Psoas muscle (tissue), 8 donors: ENCODE data around the gene SPC24. TPM values are rescaled to one million over a fixed set of nuclear protein-coding genes. Genes with fewer than 3 reads are reported as not detected.
A peak's percentile ranks its signal among the peaks of the same experiment; 100 is the strongest.

Source experiments
- ATAC-seq, 4 donors: fragments of 200-7000 bp; cut with Tn5 transposase; one replicate each; pipeline ENCODE4 v1.9.1; 2020; ENCODE audit warnings: moderate library complexity in 3 of 4, mild to moderate bottlenecking in 2 of 4
- DNase-seq, 2 donors: peaks; one replicate each; pipeline ENCODE4 v3.0.0-alpha.2; 2020
- H3K27ac ChIP-seq: fragments of 200-600 bp; one replicate; pipeline ENCODE4 v1.8.0; 2022
- H3K27me3 ChIP-seq, 3 donors: fragments of 200-600 bp in 1 of 3; one replicate each; pipeline versions ENCODE4 v1.6.1 to v1.8.0; 2013 to 2022; ENCODE audit warnings: low read length in 2 of 3, mild to moderate bottlenecking in 2 of 3, moderate library complexity in 1 of 3; ENCODE audit not compliant: insufficient read depth in 3 of 3
- H3K36me3 ChIP-seq, 2 donors: fragments of 200-600 bp in 1 of 2; one replicate each; pipeline versions ENCODE4 v1.6.1 to v1.8.0; 2013 to 2022; ENCODE audit warnings: low read depth in 1 of 2, mild to moderate bottlenecking in 1 of 2, moderate library complexity in 1 of 2; ENCODE audit not compliant: insufficient read depth in 1 of 2
- H3K4me1 ChIP-seq: fragments of 200-600 bp; one replicate; pipeline ENCODE4 v1.8.0; 2022
- H3K4me3 ChIP-seq: fragments of 200-600 bp; one replicate; pipeline ENCODE4 v1.8.0; 2022; ENCODE audit warnings: mild to moderate bottlenecking
- H3K9me3 ChIP-seq: fragments of 200-600 bp; one replicate; pipeline ENCODE4 v1.8.0; 2022
- CTCF ChIP-seq: fragments of 200-600 bp; IDR thresholded peaks from one replicate; pipeline ENCODE4 v1.8.0; 2022; ENCODE audit warnings: antibody characterized with exemption
- WGBS, 3 donors: extraction: QIAGEN DNeasy Blood & Tissue Kit; methylation state at CpG; one replicate each; pipeline versions ENCODE4 v1.1.6 to v1.1.7; 2013; 5-methylcytosine and 5-hydroxymethylcytosine counted together
- intact Hi-C, 2 donors: fragments of 100-400 bp; cut with DNase I; formaldehyde crosslinking; loops; one replicate each; pipeline versions ENCODE4 v1.11.0 to v1.14.2; 2022
- polyA plus RNA-seq, 3 donors: library from polyadenylated mRNA; stranded (reverse); fragments of 200-250 nt; gene quantifications; one replicate each; pipeline ENCODE4 v1.2.3, GENCODE V29; 2013
- total RNA-seq, 4 donors: library from RNA; stranded (reverse); fragmentation: NEBNext Ultra II Directional in 2 of 4; extraction: Animal tissue kit (Norgen Biotek cat#: 25700) in 2 of 4; gene quantifications; one replicate each; pipeline versions ENCODE4 v1.2.1 to v1.2.4, GENCODE V29; 2021 to 2023
- donor health status: healthy with polysubstance abuse.
- donor health status: DM: no; HTN: no; CAD: no; lungs with moderate emphysema.
- donor health status: Bipolar disorder and iron deficiency.
- donor health status: healthy.
- donor health status: DM: yes; HTN: yes; CAD: no.
- donor health status: DM: no; HTN: no; CAD: no.
- donor health status: DM: no; HTN: no; CAD: no.
- donor health status: DM: yes; HTN: yes; CAD: no.

SPC24 gene
- total and polyA plus RNA-seq, 7 donors = 0.14 to 1.7 (median 0.55) TPM

- intact Hi-C loops = no loop called here
- H3K4me3 ChIP-seq = no peak overlapping the region
- H3K9me3 ChIP-seq = no peaks in the 10 kb centered on the region
- H3K4me1 ChIP-seq = peaks cover 9% of the 10 kb centered on the region
- 28 to 46% (median 31%) methylated on average over 10 of the region's 10 CpGs for WGBS, 3 donors
- H3K36me3 ChIP-seq = no peaks in the 10 kb centered on the region
- no peak for TF ChIP-seq CTCF
- ATAC-seq = peak; percentile 44 to 61 (median 56)
- peak overlapping the region; percentile 66 for H3K27ac ChIP-seq
- DNase-seq = peak; percentile 48 to 73
- H3K27me3 ChIP-seq = peaks cover 0 to 35% (median 11%) of the 10 kb centered on the region in 3 donors
These were observed 59.3 kb downstream of the SPC24 start for GRCh38 chr19:11096210-11096841.

Other genes with a start within 250 kb of the SPC24 start
- gene YIPF2, start 227.1 kb downstream of the SPC24 start, total RNA-seq = 10 to 100 TPM; 12.1 to 18.0 (median 16.7) TPM
- gene YIPF2, start 227.1 kb downstream of the SPC24 start, polyA plus RNA-seq = 10 to 100 TPM; 13.7 to 18.5 (median 18.1) TPM
- gene TIMM29, start 227.0 kb downstream of the SPC24 start, total RNA-seq = 10 to 100 TPM; 12.9 to 24.2 (median 17.0) TPM
- 10 to 100 TPM; 17.1 to 29.0 (median 20.2) TPM for gene TIMM29, start 227.0 kb downstream of the SPC24 start, polyA plus RNA-seq
- gene SMARCA4, start 194.8 kb downstream of the SPC24 start, total RNA-seq = 10 to 100 TPM; 34.8 to 75.6 (median 50.5) TPM
- gene SMARCA4, start 194.8 kb downstream of the SPC24 start, polyA plus RNA-seq = 100 to 1,000 TPM in 1 of 3 donors, 10 to 100 TPM in 2; 36.7 to 124 (median 51.9) TPM
- gene LDLR, start 66.3 kb downstream of the SPC24 start, total RNA-seq = 10 to 100 TPM in 1 of 4 donors, 1 to 10 TPM in 3; 3.2 to 10.1 (median 6.0) TPM
- gene LDLR, start 66.3 kb downstream of the SPC24 start, polyA plus RNA-seq = 1 to 10 TPM; 1.7 to 5.4 (median 2.2) TPM
- gene KANK2, start 41.8 kb upstream of the SPC24 start, total RNA-seq = 100 to 1,000 TPM in 1 of 4 donors, 10 to 100 TPM in 3; 44.0 to 103 (median 68.0) TPM
- gene KANK2, start 41.8 kb upstream of the SPC24 start, polyA plus RNA-seq = 10 to 100 TPM; 23.7 to 29.9 (median 25.8) TPM
- gene ANGPTL8, start 83.8 kb upstream of the SPC24 start, total RNA-seq = under 1 TPM in 2 of 4 donors, not detected in 2; 0.48 to 0.49 TPM
- gene ANGPTL8, start 83.8 kb upstream of the SPC24 start, polyA plus RNA-seq = 10 to 100 TPM in 1 of 3 donors, under 1 TPM in 2; 0.08 to 14.6 (median 0.15) TPM
- 10 to 100 TPM; 14.5 to 27.1 (median 17.8) TPM for gene DOCK6, start 106.7 kb upstream of the SPC24 start, total RNA-seq
- 10 to 100 TPM in 2 of 3 donors, 1 to 10 TPM in 1; 8.7 to 16.0 (median 11.4) TPM for gene DOCK6, start 106.7 kb upstream of the SPC24 start, polyA plus RNA-seq
- not detected for gene TSPAN16, start 140.4 kb upstream of the SPC24 start, total RNA-seq
- not detected for gene TSPAN16, start 140.4 kb upstream of the SPC24 start, polyA plus RNA-seq
- gene RAB3D, start 183.9 kb upstream of the SPC24 start, total RNA-seq = 1 to 10 TPM; 4.0 to 5.6 (median 4.3) TPM
- 1 to 10 TPM; 1.1 to 1.6 (median 1.4) TPM for gene RAB3D, start 183.9 kb upstream of the SPC24 start, polyA plus RNA-seq
- 10 to 100 TPM; 65.9 to 81.6 (median 70.5) TPM for gene TMEM205, start 190.5 kb upstream of the SPC24 start, total RNA-seq
- 10 to 100 TPM; 63.0 to 95.1 (median 90.4) TPM for gene TMEM205, start 190.5 kb upstream of the SPC24 start, polyA plus RNA-seq
- gene CCDC159, start 190.7 kb upstream of the SPC24 start, total RNA-seq = 1 to 10 TPM; 2.4 to 9.2 (median 4.9) TPM
- gene CCDC159, start 190.7 kb upstream of the SPC24 start, polyA plus RNA-seq = 1 to 10 TPM; 2.7 to 5.9 (median 5.3) TPM
- 10 to 100 TPM; 14.1 to 33.6 (median 21.5) TPM for gene PLPPR2, start 199.7 kb upstream of the SPC24 start, total RNA-seq
- gene PLPPR2, start 199.7 kb upstream of the SPC24 start, polyA plus RNA-seq = 10 to 100 TPM in 2 of 3 donors, 1 to 10 TPM in 1; 4.3 to 30.9 (median 20.8) TPM
- 1 to 10 TPM; 1.1 to 1.7 (median 1.4) TPM for gene SWSAP1, start 218.9 kb upstream of the SPC24 start, total RNA-seq
- gene SWSAP1, start 218.9 kb upstream of the SPC24 start, polyA plus RNA-seq = 1 to 10 TPM; 2.1 to 3.9 (median 2.3) TPM
- 1 to 10 TPM; 1.0 to 2.1 (median 1.7) TPM for gene EPOR, start 228.5 kb upstream of the SPC24 start, total RNA-seq
- 1 to 10 TPM; 1.7 to 2.1 (median 2.1) TPM for gene EPOR, start 228.5 kb upstream of the SPC24 start, polyA plus RNA-seq